MM.1S (cell line): ENCODE results near the gene ATG101.
A peak's percentile ranks its signal among the peaks of the same experiment; 100 is the strongest.

Experiments
- DNase-seq: peaks from one replicate; pipeline ENCODE4 v3.0.0-alpha.2; 2015
- H2AFZ ChIP-seq: fragments of 300-600 bp; sonication (generic); 2 replicates; pipeline ENCODE4 v1.6.0; 2016; ENCODE audit warnings: antibody characterized with exemption, low read length
- H3F3A ChIP-seq: fragments of 300-600 bp; sonication (generic); 2 replicates; pipeline ENCODE4 v1.6.1; 2016; ENCODE audit warnings: mild to moderate bottlenecking, antibody characterized with exemption, low read length, moderate library complexity, mixed read lengths; ENCODE audit not compliant: insufficient read depth
- H3K27ac ChIP-seq: fragments of 300-600 bp; sonication (generic); 2 replicates; pipeline ENCODE4 v1.5.1; 2016; ENCODE audit warnings: mild to moderate bottlenecking, low read length
- H3K27me3 ChIP-seq: fragments of 300-600 bp; sonication (generic); replicated peaks from 2 replicates; pipeline ENCODE4 v1.6.0; 2016; ENCODE audit warnings: low read length; ENCODE audit not compliant: insufficient read depth
- H3K36me3 ChIP-seq: fragments of 300-600 bp; sonication (generic); replicated peaks from 2 replicates; pipeline ENCODE4 v1.6.1; 2016; ENCODE audit warnings: mild to moderate bottlenecking, low read length, mixed read lengths; ENCODE audit not compliant: insufficient read depth
- H3K4me1 ChIP-seq: fragments of 300-600 bp; sonication (generic); 2 replicates; pipeline ENCODE4 v1.6.1; 2016; ENCODE audit warnings: low read length, mixed read lengths
- H3K4me2 ChIP-seq: fragments of 300-600 bp; sonication (generic); 2 replicates; pipeline ENCODE4 v1.6.0; 2016; ENCODE audit warnings: low read depth, low read length
- H3K4me3 ChIP-seq: fragments of 300-600 bp; sonication (generic); 2 replicates; pipeline ENCODE4 v1.5.1; 2016; ENCODE audit warnings: low read length, mixed read lengths
- H3K79me2 ChIP-seq: fragments of 300-600 bp; sonication (generic); 2 replicates; pipeline ENCODE4 v1.6.1; 2016; ENCODE audit warnings: mixed run types, low read length, mixed read lengths
- H3K9ac ChIP-seq: fragments of 300-600 bp; sonication (generic); 2 replicates; pipeline ENCODE4 v1.6.1; 2016; ENCODE audit warnings: low read length, mixed read lengths
- H3K9me2 ChIP-seq: fragments of 300-600 bp; sonication (generic); replicated peaks from 2 replicates; pipeline ENCODE4 v1.6.1; 2016; ENCODE audit warnings: mild to moderate bottlenecking, low read length, mixed read lengths; ENCODE audit not compliant: insufficient read depth
- H3K9me3 ChIP-seq: fragments of 300-600 bp; sonication (generic); replicated peaks from 2 replicates; pipeline ENCODE4 v1.6.1; 2016; ENCODE audit warnings: mild to moderate bottlenecking, low read length, mixed read lengths; ENCODE audit not compliant: insufficient read depth
- H4K20me1 ChIP-seq: fragments of 300-600 bp; sonication (generic); 2 replicates; pipeline ENCODE4 v1.6.1; 2016; ENCODE audit warnings: mild to moderate bottlenecking, low read length, moderate library complexity, mixed read lengths; ENCODE audit not compliant: insufficient read depth
- EZH2 ChIP-seq: fragments of 300-600 bp; sonication (generic); optimal IDR thresholded peaks from 2 replicates; pipeline ENCODE3; 2017; ENCODE audit warnings: low read depth, mild to moderate bottlenecking, antibody characterized with exemption, low read length, mixed read lengths
- EZH2phosphoT487 ChIP-seq: fragments of 300-600 bp; sonication (generic); IDR thresholded peaks from 2 replicates; pipeline ENCODE4 v1.6.1; 2018; ENCODE audit warnings: antibody characterized with exemption, low read length
- TF ChIP-seq, protein P1 (sequence below): fragments of 300-600 bp; sonication (generic); IDR thresholded peaks from 2 replicates; pipeline ENCODE4 v1.5.1; 2016; ENCODE audit warnings: antibody characterized with exemption, low read length, mixed read lengths

The ATG101 gene

DNA sequence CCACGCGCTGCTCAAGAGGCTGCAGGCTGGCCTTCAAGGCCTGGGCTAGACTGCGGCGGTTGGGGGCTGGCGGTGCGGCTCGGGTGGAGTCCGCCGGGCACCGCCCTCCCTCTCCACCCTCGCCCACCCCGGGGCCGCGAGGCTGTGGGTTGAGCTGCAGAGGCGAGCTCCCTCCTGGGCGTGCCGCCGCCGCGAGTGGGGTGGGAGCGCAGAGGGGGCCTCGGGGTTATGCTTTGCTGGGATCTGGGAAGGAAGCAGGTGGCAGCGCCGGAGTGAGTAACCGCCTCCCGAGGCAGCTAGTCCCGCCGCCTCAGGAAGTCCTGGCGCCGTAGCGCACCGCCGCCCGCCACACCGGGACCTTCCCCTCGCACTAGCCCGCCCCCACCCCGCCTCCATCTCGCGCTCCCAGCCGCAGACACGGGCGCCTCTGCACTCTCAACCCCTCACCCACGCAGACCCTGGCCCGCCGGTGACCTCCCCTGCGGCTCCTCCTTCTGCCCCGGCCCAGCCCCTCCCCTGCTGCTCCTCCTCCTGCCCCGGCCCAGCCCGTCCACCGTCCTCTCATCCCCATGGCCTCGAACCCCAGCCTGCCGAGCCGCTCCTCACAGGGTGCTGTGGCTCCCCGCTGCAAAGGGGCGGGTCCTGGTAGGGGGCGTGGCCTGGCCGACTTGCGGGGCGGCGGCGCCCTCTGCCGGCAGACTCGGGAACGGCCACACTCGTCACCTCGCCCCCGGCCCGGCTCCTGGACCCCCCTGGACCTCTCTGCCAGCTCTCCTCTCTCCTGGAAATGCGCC is 46.4 kb upstream of the ATG101 start:
- H3K4me1 ChIP-seq = peaks cover 6% of the 10 kb centered on the region
- no peaks in the 10 kb centered on the region for H3K79me2 ChIP-seq
- H3K9me2 ChIP-seq = no peaks in the 10 kb centered on the region
- peak overlapping the region; percentile 97 for H3K4me2 ChIP-seq
- no peaks in the 10 kb centered on the region for H3F3A ChIP-seq
- H3K27ac ChIP-seq = no peak overlapping the region
- DNase-seq = peak; percentile 81
- H4K20me1 ChIP-seq = no peaks in the 10 kb centered on the region
- peak overlapping the region; percentile 21; the same call in 1 of the 2 replicates for H3K9ac ChIP-seq
- H3K27me3 ChIP-seq = peaks cover 43% of the 10 kb centered on the region
- no peaks in the 10 kb centered on the region for H3K9me3 ChIP-seq
- peak overlapping the region; percentile 86 for H2AFZ ChIP-seq
- TF ChIP-seq EZH2 = no peak
- TF ChIP-seq, protein P1, sequence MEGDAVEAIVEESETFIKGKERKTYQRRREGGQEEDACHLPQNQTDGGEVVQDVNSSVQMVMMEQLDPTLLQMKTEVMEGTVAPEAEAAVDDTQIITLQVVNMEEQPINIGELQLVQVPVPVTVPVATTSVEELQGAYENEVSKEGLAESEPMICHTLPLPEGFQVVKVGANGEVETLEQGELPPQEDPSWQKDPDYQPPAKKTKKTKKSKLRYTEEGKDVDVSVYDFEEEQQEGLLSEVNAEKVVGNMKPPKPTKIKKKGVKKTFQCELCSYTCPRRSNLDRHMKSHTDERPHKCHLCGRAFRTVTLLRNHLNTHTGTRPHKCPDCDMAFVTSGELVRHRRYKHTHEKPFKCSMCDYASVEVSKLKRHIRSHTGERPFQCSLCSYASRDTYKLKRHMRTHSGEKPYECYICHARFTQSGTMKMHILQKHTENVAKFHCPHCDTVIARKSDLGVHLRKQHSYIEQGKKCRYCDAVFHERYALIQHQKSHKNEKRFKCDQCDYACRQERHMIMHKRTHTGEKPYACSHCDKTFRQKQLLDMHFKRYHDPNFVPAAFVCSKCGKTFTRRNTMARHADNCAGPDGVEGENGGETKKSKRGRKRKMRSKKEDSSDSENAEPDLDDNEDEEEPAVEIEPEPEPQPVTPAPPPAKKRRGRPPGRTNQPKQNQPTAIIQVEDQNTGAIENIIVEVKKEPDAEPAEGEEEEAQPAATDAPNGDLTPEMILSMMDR = peak; percentile 90
- peak overlapping the region; percentile 71 for H3K4me3 ChIP-seq
- no peaks in the 10 kb centered on the region for H3K36me3 ChIP-seq

DNA sequence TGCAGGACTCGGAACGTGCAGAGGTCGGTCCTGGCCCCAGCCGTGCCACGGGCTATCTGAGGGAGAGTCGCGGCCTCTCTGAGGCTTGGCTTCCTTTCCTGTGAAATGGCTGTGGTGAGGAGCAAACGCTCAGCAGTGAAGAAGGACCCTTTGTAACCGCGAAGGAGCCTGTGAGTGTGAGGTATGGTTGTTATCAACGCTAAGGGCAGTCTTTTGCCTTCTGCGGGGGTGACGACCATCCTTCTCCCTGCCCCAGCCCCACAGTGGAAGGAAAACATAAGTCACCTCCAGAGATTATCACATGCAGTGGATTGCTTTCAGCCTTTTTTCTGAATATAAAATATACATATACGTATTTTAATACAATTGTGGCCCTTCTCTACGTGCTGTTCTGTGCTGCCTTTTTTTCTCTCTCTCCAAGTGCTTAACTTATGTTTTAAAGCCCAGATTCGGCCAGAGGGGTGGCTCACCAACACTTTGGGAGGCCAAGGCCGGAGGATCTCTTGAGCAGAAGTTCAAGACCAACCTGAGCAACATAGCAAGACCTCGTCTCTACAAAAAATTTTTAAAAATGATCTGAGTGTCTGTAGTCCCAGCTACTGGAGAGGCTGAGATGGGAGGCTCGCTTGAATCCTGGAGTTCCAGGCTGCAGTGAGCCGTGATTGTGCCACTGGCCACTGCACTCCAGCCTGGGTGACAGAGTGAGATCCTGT is 45.6 kb upstream of the ATG101 start:
- H3K9me2 ChIP-seq = no peaks in the 10 kb centered on the region
- H3K27ac ChIP-seq = no peak overlapping the region
- H3K27me3 ChIP-seq = peaks cover 37% of the 10 kb centered on the region
- no peaks in the 10 kb centered on the region for H3K9me3 ChIP-seq
- H3K9ac ChIP-seq = peak overlapping the region; percentile 12; the same call in 1 of the 2 replicates
- H3K4me3 ChIP-seq = peak overlapping the region; percentile 71
- H3F3A ChIP-seq = no peaks in the 10 kb centered on the region
- H2AFZ ChIP-seq = peak overlapping the region; percentile 86
- H3K4me1 ChIP-seq = peaks cover 6% of the 10 kb centered on the region
- no peaks in the 10 kb centered on the region for H3K79me2 ChIP-seq
- TF ChIP-seq, protein P1 = no peak; the same call in 1 of the 2 replicates
- H4K20me1 ChIP-seq = no peaks in the 10 kb centered on the region
- no peaks in the 10 kb centered on the region for H3K36me3 ChIP-seq
- peak overlapping the region; percentile 97 for H3K4me2 ChIP-seq
- no peak for DNase-seq

DNA sequence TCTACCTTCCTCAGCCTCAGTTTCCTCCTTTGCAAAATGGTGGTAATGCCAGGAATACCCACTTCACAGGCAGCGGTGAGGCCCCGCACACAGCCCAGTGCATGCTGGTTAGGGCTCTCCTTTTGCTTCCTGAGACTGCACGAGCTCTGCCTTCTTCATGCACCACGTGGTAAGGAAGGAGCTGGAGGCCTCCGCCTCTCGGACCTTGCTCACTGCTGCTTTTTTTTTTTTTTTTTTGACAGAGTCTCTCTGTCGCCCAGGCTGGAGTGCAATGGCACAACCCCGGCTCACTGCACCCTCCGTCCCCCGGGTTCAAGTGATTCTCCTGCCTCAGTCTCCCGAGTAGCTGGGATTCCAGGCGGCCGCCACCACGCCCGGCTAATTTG is 44.9 kb upstream of the ATG101 start:
- Histone ChIP-seq H3K27me3 (peaks cover 36% of the 10 kb centered on the region), H3K9me2 (no peaks in the 10 kb centered on the region), H3K27ac (peak overlapping the region; percentile 49; the same call in 1 of the 2 replicates), H3K79me2 (no peaks in the 10 kb centered on the region), H3K9me3 (no peaks in the 10 kb centered on the region), H4K20me1 (no peaks in the 10 kb centered on the region), H3K9ac (peak overlapping the region; percentile 51; the same call in 1 of the 2 replicates), H3K4me2 (peak overlapping the region; percentile 95; the same call in 1 of the 2 replicates), H3K4me1 (peaks cover 6% of the 10 kb centered on the region), H3K36me3 (no peaks in the 10 kb centered on the region), H3F3A (no peaks in the 10 kb centered on the region), H2AFZ (no peak overlapping the region), H3K4me3 (no peak overlapping the region)
- no peak for TF ChIP-seq EZH2phosphoT487
- DNase-seq = no peak

DNA sequence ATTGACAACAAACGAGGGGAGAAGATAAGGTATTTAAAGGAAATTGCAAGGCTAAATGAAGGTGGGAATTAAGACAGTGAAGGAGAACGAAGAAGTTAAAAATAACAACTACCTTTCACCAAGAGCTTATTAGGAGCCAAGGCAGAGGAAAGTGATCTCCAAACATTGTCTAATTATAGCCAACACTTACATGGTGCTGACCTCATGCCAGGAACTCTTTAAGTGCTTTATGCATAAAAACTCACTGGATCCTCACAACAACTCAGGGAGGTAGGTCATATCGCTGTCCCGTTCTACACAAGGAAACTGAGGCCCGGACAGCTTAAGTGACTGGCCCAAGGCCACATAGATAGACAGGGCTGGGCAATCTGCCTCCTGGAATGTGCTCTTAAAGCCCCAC is 43.5 kb upstream of the ATG101 start:
- Histone ChIP-seq H3K4me2 (peak overlapping the region; percentile 95), H3K27ac (no peak overlapping the region)

More for the DNA sequence above, 43.5 kb upstream of the ATG101 start:
- Histone ChIP-seq H3F3A (no peaks in the 10 kb centered on the region), H3K4me3 (no peak overlapping the region), H2AFZ (no peak overlapping the region), H3K9ac (no peak overlapping the region), H3K9me2 (no peaks in the 10 kb centered on the region), H3K4me1 (peaks cover 6% of the 10 kb centered on the region), H4K20me1 (no peaks in the 10 kb centered on the region), H3K36me3 (no peaks in the 10 kb centered on the region), H3K9me3 (no peaks in the 10 kb centered on the region), H3K27me3 (peaks cover 25% of the 10 kb centered on the region), H3K79me2 (no peaks in the 10 kb centered on the region)
- TF ChIP-seq, protein P1 = no peak
- TF ChIP-seq EZH2phosphoT487 (no peak), EZH2 (no peak)
- DNase-seq = no peak
